Measurements from ENCODE around the gene SPTSSB. TPM values are rescaled to one million over a fixed set of nuclear protein-coding genes. Genes with fewer than 3 reads are reported as not detected.

The SPTSSB gene
- total and polyA plus RNA-seq, 9 of the 15 experiments (the other 6 are each of a cell fraction or from before 2014, with no cell fraction given): 0.07 TPM; not detected in 8

DNA sequence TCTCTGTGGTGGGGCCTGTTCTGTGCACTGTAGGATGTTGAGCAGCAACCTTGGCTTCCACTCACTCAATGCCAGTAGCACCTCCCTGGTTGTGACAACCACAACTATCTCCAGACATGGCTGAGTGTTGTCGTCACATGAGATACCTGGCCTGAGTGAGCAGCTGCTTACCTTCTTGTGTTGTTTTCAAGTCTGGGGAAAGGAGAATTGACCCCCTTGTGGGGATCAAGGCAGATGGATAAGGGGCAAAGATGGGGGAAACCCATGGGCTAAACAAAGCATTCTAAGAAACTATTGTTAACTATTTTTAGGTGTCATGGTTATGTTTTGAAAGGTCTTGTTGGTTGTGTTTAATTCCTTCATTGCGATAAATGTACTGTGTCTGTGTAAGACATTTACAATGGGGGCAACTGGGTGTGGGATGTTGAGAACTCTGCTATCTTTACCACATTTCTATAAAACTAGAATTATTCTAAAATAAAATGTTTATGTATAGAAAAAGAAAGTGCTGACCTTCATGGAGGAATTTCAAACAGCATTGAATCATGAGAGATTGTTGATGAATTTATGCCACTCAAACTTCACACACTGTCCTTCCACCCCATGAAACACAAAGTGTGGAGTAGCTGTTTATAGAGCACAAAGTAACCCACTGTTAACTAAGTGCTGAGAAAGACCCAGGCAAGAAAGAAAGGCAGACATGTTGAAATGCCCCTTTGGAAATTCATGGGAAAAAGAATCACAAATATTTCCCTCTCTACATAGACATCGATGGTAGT is 48.4 kb upstream of the SPTSSB start:
- 0% methylated on average over 3 of the region's 3 CpGs for WGBS (ENCODE audit: insufficient coverage, low coverage, missing lambda C conversion rate)
- DNase-seq (ENCODE audit: extremely low read depth in 1 of 4, low spot score in 3 of 4) (no peak), ATAC-seq (no peak), FAIRE-seq (no peak)
- intact Hi-C loops (cut with micrococcal nuclease) (no loop called here), in situ Hi-C loops (cut with MboI) (no loop called here)
- Histone ChIP-seq H3K9me3 (replicated peaks; ENCODE audit: control insufficient read depth, insufficient read depth, low read depth, low read length) (no peaks in the 10 kb centered on the region), H3K27me3 (ENCODE audit: control insufficient read depth in 2 of 2, insufficient read depth in 2 of 2, low read length in 2 of 2) (no peaks in the 10 kb centered on the region), H4K20me1 (replicated peaks; ENCODE audit: control insufficient read depth, insufficient read depth, low read length) (no peaks in the 10 kb centered on the region), H3K4me3 (no peak overlapping the region), H3K9ac (ENCODE audit: insufficient read depth in 1 of 2, low read depth in 2 of 2, low read length in 2 of 2) (no peak overlapping the region), H3K36me3 (ENCODE audit: control insufficient read depth, insufficient read depth, low read length) (no peaks in the 10 kb centered on the region), H3K4me2 (ENCODE audit: insufficient read depth, low read length) (no peak overlapping the region), H3K9me1 (ENCODE audit: control insufficient read depth, insufficient read depth, low read length) (no peaks in the 10 kb centered on the region), H2AFZ (ENCODE audit: low read depth, low read length) (no peak overlapping the region), H3K27ac (ENCODE audit: extremely low read depth, low read depth, low read length) (no peak overlapping the region), H3K79me2 (ENCODE audit: control insufficient read depth, insufficient read depth, low read length) (no peaks in the 10 kb centered on the region), H3K4me1 (replicated peaks in 1 of 2; ENCODE audit: control insufficient read depth in 2 of 2, insufficient read depth in 2 of 2, low read length in 2 of 2) (no peaks in the 10 kb centered on the region)
- TF ChIP-seq, protein P1, sequence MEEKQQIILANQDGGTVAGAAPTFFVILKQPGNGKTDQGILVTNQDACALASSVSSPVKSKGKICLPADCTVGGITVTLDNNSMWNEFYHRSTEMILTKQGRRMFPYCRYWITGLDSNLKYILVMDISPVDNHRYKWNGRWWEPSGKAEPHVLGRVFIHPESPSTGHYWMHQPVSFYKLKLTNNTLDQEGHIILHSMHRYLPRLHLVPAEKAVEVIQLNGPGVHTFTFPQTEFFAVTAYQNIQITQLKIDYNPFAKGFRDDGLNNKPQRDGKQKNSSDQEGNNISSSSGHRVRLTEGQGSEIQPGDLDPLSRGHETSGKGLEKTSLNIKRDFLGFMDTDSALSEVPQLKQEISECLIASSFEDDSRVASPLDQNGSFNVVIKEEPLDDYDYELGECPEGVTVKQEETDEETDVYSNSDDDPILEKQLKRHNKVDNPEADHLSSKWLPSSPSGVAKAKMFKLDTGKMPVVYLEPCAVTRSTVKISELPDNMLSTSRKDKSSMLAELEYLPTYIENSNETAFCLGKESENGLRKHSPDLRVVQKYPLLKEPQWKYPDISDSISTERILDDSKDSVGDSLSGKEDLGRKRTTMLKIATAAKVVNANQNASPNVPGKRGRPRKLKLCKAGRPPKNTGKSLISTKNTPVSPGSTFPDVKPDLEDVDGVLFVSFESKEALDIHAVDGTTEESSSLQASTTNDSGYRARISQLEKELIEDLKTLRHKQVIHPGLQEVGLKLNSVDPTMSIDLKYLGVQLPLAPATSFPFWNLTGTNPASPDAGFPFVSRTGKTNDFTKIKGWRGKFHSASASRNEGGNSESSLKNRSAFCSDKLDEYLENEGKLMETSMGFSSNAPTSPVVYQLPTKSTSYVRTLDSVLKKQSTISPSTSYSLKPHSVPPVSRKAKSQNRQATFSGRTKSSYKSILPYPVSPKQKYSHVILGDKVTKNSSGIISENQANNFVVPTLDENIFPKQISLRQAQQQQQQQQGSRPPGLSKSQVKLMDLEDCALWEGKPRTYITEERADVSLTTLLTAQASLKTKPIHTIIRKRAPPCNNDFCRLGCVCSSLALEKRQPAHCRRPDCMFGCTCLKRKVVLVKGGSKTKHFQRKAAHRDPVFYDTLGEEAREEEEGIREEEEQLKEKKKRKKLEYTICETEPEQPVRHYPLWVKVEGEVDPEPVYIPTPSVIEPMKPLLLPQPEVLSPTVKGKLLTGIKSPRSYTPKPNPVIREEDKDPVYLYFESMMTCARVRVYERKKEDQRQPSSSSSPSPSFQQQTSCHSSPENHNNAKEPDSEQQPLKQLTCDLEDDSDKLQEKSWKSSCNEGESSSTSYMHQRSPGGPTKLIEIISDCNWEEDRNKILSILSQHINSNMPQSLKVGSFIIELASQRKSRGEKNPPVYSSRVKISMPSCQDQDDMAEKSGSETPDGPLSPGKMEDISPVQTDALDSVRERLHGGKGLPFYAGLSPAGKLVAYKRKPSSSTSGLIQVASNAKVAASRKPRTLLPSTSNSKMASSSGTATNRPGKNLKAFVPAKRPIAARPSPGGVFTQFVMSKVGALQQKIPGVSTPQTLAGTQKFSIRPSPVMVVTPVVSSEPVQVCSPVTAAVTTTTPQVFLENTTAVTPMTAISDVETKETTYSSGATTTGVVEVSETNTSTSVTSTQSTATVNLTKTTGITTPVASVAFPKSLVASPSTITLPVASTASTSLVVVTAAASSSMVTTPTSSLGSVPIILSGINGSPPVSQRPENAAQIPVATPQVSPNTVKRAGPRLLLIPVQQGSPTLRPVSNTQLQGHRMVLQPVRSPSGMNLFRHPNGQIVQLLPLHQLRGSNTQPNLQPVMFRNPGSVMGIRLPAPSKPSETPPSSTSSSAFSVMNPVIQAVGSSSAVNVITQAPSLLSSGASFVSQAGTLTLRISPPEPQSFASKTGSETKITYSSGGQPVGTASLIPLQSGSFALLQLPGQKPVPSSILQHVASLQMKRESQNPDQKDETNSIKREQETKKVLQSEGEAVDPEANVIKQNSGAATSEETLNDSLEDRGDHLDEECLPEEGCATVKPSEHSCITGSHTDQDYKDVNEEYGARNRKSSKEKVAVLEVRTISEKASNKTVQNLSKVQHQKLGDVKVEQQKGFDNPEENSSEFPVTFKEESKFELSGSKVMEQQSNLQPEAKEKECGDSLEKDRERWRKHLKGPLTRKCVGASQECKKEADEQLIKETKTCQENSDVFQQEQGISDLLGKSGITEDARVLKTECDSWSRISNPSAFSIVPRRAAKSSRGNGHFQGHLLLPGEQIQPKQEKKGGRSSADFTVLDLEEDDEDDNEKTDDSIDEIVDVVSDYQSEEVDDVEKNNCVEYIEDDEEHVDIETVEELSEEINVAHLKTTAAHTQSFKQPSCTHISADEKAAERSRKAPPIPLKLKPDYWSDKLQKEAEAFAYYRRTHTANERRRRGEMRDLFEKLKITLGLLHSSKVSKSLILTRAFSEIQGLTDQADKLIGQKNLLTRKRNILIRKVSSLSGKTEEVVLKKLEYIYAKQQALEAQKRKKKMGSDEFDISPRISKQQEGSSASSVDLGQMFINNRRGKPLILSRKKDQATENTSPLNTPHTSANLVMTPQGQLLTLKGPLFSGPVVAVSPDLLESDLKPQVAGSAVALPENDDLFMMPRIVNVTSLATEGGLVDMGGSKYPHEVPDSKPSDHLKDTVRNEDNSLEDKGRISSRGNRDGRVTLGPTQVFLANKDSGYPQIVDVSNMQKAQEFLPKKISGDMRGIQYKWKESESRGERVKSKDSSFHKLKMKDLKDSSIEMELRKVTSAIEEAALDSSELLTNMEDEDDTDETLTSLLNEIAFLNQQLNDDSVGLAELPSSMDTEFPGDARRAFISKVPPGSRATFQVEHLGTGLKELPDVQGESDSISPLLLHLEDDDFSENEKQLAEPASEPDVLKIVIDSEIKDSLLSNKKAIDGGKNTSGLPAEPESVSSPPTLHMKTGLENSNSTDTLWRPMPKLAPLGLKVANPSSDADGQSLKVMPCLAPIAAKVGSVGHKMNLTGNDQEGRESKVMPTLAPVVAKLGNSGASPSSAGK (IDR thresholded peaks at IDR 0.05): no peak
- no peak for TF ChIP-seq YY1 (IDR thresholded peaks at IDR 0.05; ENCODE audit: borderline replicate concordance in 1 of 3, control insufficient read depth in 1 of 3, extremely low read depth in 1 of 3, insufficient read depth in 3 of 3, insufficient read length in 1 of 3, insufficient replicate concordance in 2 of 3, low read depth in 1 of 3, low read length in 2 of 3)
- no TSS peak for BruUV-seq (replicated peaks)
- ChIA-PET POLR2A (no interaction called here), CTCF (ENCODE audit: low intra/inter-chr PET ratio) (no interaction called here)
